Measurements from ENCODE around the gene FBXW11. TPM values are rescaled to one million over a fixed set of nuclear protein-coding genes. Genes with fewer than 3 reads are reported as not detected.

The FBXW11 gene
- 40.0 TPM for total RNA-seq

DNA sequence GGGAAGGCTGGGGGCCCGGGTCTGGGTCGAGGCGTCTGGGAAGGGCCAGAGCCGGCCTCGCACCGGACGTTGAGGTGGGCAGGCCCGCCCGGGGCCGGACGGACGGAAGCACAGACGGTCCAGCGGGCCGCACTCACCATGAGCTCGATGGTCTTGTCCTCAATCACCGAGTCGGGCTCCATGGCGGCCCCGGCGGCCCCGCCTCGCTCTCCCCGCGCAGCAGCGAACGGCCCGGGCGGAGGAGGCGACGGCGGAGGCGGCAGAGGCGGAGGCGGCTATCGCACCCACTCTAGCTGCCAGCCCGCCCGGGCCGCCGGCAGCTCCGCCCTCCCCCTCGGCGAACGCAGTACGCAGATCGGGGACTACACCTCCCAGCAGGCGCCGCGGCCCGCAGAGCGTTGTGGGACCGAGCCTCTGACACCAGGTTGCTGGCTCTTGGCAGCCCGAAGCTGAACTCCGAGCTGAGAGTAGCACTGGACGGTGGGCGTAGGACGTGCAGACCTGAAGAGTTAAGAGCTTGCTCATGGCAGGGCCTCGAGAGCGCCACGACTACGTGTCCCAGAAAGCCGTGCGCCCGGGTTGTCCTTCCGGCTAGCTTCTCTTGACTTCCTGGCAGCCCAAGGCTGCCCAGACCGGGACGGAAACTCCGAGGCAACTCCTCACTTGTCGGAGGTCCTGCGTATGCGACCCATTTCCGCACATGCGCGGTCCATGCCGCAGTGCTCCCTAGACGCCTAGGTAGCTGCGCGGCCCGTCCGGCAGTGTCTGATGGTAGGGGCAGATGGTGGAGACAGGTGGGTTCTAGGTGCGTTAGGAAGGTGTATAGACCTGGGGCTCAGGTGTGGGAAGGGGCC lies at the start of gene FBXW11:
FBXW11 (minus strand) TSS at position 318 of the 854 bp plus-strand sequence; CDS start at position 182, 136 bp downstream.
- Histone ChIP-seq H3K4me1 (ENCODE audit: insufficient read depth, low read length) (peaks cover 43% of the 10 kb centered on the region), H3K4me3 (ENCODE audit: low read length) (peak within 1 kb of the TSS; percentile 82), H3K27me3 (ENCODE audit: insufficient read depth, low read length) (no peaks in the 10 kb centered on the region), H3K9me3 (ENCODE audit: low read depth, low read length) (no peaks in the 10 kb centered on the region)

DNA sequence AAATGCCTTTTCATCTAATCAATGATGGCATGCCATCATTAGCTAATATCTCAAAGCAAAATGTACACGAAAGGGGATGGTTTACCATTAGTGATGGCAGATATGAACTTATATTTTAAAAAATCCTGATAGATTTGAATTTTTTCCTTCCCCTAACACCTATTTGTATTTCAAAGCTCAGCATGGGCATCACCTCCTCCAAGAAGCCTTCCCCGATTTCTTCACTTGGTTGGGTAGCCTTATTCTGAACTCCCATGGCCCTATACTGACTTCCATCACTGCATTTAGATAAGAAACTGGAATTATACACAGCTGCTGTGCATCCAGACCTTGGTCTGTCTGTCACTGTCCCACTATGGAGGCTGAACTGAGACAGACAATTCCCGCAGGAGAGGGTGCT lies 49.6 kb upstream of the FBXW11 start:
- Histone ChIP-seq H3K4me1 (ENCODE audit: insufficient read depth, low read length) (no peaks in the 10 kb centered on the region), H3K9me3 (ENCODE audit: low read depth, low read length) (no peaks in the 10 kb centered on the region), H3K27me3 (ENCODE audit: insufficient read depth, low read length) (no peaks in the 10 kb centered on the region), H3K4me3 (ENCODE audit: low read length) (no peak overlapping the region)

DNA sequence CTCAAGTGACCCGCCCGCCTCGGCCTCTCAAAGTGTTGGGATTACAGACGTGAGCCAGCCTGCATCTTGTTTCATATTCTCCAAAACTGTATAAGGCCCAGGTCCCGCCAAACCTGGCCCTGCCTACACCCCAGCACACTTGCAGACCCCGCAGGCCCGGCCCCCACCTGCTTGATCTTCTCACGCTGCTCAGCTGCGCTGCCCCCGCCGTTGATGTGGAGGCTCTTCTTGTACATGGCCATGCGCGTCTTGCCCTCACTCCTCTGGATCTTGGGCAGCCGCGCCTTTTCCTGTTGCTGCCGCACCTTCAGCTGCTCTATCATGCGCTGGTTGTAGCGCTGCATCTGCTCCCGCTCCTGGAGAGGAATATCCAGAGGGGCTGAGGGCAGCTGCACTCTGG lies 49.0 kb upstream of the FBXW11 start:
- no peaks in the 10 kb centered on the region for H3K4me1 ChIP-seq (ENCODE audit: insufficient read depth, low read length)
- H3K9me3 ChIP-seq (ENCODE audit: low read depth, low read length): no peaks in the 10 kb centered on the region
- H3K4me3 ChIP-seq (ENCODE audit: low read length): no peak overlapping the region
- no peaks in the 10 kb centered on the region for H3K27me3 ChIP-seq (ENCODE audit: insufficient read depth, low read length)

DNA sequence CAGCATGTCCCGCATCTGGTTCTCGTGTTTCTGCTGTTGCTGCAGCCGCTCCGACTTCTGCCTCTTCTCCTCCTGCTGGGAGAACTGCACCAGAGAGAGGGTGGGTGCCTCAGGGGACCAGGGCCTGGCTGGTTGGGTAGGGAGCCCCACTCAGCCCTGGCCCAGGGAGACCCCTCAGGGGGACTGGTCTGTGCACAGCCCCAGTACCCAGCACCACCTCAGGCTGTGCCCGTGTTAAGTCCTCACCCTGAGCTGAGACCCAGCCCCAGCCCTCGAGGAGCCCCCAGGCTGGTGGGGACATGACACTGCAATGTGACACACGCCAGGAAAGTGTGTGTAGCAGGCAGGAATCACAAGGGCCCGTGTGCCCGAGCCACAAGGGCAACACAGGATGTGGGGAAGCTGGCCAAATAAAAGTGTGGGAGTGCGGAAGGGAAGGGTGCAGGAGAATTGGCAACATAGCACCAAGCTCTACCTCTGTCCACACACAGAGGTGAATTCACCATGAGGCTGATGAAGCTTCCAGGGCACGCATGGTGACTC lies 48.2 kb upstream of the FBXW11 start:
- Histone ChIP-seq H3K4me1 (ENCODE audit: insufficient read depth, low read length) (no peaks in the 10 kb centered on the region), H3K4me3 (ENCODE audit: low read length) (no peak overlapping the region), H3K27me3 (ENCODE audit: insufficient read depth, low read length) (no peaks in the 10 kb centered on the region), H3K9me3 (ENCODE audit: low read depth, low read length) (no peaks in the 10 kb centered on the region)

DNA sequence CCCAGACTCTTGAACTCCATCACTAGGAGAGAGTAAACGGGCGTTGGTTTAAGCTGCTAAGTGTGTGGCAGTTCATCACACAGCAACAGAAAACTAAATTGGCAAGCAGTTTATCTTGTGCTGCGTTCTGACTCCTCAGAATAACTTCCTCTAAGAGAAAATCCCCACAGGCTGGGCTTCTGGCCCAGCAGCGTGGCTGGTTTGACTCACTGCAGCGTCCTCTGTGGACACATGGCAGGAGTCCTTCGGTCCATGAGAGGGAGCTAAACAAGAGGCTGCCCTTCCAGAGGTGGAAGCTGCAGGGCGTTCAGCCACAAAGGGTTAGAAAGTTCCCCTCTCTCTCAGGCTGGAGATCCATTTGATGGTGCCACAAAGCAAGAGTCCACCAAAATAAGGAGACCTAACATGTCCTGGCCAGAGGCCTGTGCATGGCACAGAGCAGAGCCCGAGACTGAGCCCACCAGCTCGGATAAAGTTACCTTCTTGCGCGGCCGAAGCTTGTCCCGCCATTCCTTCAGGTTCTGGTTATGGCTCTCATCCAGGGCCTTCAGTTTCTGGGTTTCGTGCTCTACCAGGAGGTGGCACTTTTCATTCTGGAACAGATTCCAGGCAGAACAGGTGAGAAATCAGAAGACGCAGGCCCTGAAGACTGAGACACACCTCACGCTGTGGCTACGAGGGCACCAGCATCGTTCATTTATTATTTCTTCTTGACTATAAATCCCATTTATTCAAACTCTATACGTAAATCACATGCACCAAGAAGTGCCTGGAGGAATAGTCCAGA lies 46.2 kb upstream of the FBXW11 start:
- H3K4me1 ChIP-seq (ENCODE audit: insufficient read depth, low read length): no peaks in the 10 kb centered on the region
- H3K9me3 ChIP-seq (ENCODE audit: low read depth, low read length): no peaks in the 10 kb centered on the region
- no peaks in the 10 kb centered on the region for H3K27me3 ChIP-seq (ENCODE audit: insufficient read depth, low read length)
- no peak overlapping the region for H3K4me3 ChIP-seq (ENCODE audit: low read length)

DNA sequence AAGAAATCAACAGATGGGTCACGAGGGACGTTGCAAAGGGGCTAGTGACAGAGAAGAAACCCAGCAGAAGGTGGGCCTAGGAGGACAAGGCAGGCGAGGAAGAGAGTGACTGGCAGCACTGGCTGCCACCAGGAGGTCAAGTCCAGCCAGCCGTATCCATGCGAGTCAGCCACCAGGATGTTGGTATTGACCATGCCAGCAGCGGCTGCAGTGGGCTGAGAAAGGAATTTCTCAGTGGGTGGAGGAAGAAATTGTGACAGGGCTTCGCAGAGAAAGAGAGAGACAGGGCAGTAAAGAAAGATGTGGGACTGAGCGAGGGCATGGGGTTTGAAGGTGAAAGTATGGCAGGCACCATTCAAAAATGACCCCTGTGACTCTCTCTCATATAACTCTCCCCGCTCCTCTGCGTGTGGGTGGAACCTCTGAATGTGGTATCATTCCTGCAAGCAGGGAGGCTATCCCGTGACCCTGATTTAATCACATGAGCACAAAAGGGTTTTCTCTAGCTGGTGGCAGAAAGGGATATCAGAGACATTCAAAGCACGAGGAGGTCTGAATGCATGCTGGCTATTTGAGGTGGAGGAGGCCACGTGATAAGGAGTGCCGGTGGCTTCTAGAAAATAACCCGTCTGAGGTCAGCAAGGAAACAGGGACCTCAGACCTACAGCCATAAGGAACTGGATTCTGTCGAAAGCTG lies 45.4 kb upstream of the FBXW11 start:
- H3K27me3 ChIP-seq (ENCODE audit: insufficient read depth, low read length): no peaks in the 10 kb centered on the region
- no peaks in the 10 kb centered on the region for H3K9me3 ChIP-seq (ENCODE audit: low read depth, low read length)
- no peaks in the 10 kb centered on the region for H3K4me1 ChIP-seq (ENCODE audit: insufficient read depth, low read length)
- no peak overlapping the region for H3K4me3 ChIP-seq (ENCODE audit: low read length)

DNA sequence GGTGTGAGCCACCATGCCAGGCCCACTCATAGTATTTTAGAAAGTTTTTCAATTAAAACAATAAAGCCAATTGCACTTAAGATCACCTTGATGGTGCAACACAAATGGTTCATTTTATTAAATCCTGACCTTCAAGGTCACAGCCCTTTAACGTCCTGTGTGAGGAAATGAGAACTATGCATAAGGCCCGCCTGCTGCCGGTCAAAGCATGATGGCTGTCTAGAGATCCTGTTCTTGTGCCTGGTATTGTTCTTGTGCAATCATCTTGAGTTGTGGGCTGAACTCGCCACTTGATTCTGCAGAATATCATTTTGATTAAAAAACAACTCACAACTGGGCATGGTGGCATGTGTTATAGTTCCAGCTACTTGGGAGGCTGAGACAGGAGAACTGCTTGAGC lies 43.6 kb upstream of the FBXW11 start:
- Histone ChIP-seq H3K4me3 (ENCODE audit: low read length) (no peak overlapping the region), H3K9me3 (ENCODE audit: low read depth, low read length) (no peaks in the 10 kb centered on the region), H3K4me1 (ENCODE audit: insufficient read depth, low read length) (no peaks in the 10 kb centered on the region), H3K27me3 (ENCODE audit: insufficient read depth, low read length) (no peaks in the 10 kb centered on the region)

DNA sequence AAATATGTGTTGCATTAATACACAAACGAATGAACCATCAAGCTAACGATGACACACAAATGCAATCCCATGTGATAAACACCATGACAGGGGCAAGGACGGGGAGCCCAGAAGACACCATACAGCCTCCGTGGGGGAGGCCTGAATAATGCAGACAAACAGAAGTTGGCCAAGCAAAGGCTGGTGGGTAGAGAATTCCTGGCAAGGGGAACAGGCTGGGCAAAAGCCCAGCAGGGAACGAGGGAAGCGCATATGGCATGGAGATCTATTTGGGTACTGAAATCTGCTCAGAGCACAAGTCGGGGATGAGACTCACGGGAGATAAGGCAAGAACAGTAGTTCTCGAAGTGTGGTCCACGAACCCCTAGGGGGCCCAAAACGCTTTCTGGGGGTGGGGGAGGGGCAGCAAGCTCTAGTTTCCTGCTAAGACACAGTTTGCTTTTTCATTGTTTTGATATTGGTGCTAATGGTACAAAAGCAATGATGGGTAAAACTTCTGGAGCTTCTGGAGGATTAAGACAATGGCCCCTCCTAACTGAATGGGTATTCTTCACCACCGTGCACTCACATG lies 42.9 kb upstream of the FBXW11 start:
- no peak overlapping the region for H3K4me3 ChIP-seq (ENCODE audit: low read length)
- H3K27me3 ChIP-seq (ENCODE audit: insufficient read depth, low read length): no peaks in the 10 kb centered on the region
- no peaks in the 10 kb centered on the region for H3K9me3 ChIP-seq (ENCODE audit: low read depth, low read length)
- no peaks in the 10 kb centered on the region for H3K4me1 ChIP-seq (ENCODE audit: insufficient read depth, low read length)

DNA sequence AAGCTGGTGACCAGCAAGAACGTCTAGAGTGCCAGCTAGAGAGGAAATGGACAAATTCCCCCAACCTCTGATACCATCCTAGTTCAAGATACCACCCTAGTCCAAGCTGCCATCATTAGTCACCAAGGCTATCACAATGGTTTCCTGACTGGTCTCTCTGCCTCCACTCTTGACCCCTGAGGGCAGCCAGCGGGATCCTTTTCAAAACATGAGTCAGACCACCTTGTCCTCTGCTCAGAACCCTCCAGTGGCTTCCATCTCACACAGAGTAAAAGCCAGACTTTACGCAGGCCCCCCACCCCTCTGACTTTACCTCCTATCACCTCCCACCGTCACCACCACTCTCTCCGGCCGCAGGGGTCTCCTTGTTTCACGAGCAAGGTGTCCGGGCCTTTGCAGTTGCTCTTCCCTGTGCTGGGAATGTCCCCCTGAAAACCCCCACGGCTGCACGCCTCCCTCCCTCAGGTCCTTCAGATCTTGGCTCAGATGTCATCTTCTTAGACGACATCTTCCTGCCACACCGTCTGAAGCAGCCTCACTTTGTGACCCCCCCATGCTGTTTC lies 42.2 kb upstream of the FBXW11 start:
- no peak overlapping the region for H3K4me3 ChIP-seq (ENCODE audit: low read length)
- no peaks in the 10 kb centered on the region for H3K4me1 ChIP-seq (ENCODE audit: insufficient read depth, low read length)
- no peaks in the 10 kb centered on the region for H3K9me3 ChIP-seq (ENCODE audit: low read depth, low read length)
- no peaks in the 10 kb centered on the region for H3K27me3 ChIP-seq (ENCODE audit: insufficient read depth, low read length)

DNA sequence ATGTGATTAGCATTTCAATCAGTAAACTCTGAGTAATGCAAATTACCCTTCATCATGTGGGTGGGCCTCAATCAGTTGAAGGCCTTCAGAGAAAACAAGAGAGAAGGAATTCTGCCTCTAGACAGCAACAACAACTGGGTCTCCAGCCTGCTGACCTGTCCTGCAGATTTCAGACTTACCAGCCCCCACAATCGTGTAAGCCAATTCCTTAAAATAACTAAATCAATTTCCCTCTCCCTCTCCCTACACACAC lies 41.7 kb upstream of the FBXW11 start:
- Histone ChIP-seq H3K27me3 (ENCODE audit: insufficient read depth, low read length) (no peaks in the 10 kb centered on the region), H3K9me3 (ENCODE audit: low read depth, low read length) (no peaks in the 10 kb centered on the region), H3K4me3 (ENCODE audit: low read length) (no peak overlapping the region), H3K4me1 (ENCODE audit: insufficient read depth, low read length) (no peaks in the 10 kb centered on the region)

DNA sequence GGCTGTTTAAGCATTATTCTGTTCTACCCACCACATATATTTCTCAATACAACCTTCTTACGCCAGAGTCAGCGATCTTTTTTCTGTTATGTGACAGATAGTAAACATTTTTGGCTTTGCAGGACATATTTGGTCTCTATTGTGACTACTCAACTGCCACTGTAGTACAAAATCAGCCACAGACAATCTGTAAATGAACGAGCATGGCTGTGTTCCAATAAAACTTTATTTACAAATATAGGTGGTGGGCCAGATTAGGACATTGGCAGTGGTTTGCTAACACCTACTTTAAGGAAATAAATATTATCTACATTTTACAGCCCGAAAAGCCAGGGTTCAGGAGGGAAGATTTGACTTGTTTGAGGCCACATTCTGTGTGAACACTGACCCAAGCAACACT lies 40.2 kb upstream of the FBXW11 start:
- Histone ChIP-seq H3K4me1 (ENCODE audit: insufficient read depth, low read length) (no peaks in the 10 kb centered on the region), H3K4me3 (ENCODE audit: low read length) (no peak overlapping the region), H3K9me3 (ENCODE audit: low read depth, low read length) (no peaks in the 10 kb centered on the region), H3K27me3 (ENCODE audit: insufficient read depth, low read length) (no peaks in the 10 kb centered on the region)

DNA sequence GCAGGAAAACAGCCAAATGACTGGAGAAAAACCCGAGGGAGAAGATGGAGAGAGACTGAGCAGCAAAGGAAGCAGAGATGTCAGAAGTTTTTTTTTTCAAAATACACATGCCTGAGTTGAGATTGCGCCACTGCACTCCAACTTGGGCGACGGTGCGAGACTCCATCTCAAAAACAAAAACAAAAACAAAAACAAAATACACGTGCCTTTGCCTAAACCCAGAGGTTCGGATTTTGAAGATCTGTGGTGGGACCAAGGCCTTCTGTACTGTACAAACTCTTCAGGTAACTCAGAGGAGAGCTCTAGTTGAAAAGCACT lies 38.8 kb upstream of the FBXW11 start:
- Histone ChIP-seq H3K9me3 (ENCODE audit: low read depth, low read length) (no peaks in the 10 kb centered on the region), H3K4me3 (ENCODE audit: low read length) (no peak overlapping the region), H3K27me3 (ENCODE audit: insufficient read depth, low read length) (no peaks in the 10 kb centered on the region), H3K4me1 (ENCODE audit: insufficient read depth, low read length) (no peaks in the 10 kb centered on the region)

DNA sequence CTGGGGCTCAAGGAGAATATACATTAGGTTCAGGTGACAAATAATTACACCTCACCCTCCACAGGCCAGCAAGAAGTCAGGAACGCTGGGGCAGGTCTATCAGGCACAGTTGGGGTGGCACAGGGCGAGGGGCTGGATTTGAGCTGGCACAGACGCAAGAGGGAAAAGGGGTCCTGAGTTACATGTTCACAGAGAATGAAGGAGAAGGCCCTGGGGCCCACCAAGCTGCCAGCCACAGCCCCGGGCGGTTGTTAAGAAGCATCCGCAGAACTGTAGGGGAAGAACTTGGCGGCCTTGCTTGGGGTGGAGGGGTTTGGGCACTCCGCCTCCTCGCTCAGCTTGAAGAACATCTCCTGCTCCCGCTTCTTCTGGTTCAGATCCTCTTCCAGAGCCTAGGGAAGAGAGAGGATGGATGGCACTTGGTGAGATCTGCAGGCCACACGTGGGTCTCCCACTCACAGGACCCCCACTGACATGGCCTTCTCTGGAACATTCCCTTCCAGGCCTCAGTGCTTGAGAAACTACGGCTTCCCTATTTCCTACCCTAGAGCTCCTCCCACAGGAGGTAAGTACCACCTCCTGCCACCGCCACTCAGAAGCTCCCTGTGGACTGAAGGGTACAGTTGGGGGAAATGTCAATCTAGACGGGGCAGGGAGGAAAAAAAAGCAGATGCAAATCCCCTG lies 38.3 kb upstream of the FBXW11 start:
- no peak overlapping the region for H3K4me3 ChIP-seq (ENCODE audit: low read length)
- no peaks in the 10 kb centered on the region for H3K9me3 ChIP-seq (ENCODE audit: low read depth, low read length)
- no peaks in the 10 kb centered on the region for H3K4me1 ChIP-seq (ENCODE audit: insufficient read depth, low read length)
- no peaks in the 10 kb centered on the region for H3K27me3 ChIP-seq (ENCODE audit: insufficient read depth, low read length)

DNA sequence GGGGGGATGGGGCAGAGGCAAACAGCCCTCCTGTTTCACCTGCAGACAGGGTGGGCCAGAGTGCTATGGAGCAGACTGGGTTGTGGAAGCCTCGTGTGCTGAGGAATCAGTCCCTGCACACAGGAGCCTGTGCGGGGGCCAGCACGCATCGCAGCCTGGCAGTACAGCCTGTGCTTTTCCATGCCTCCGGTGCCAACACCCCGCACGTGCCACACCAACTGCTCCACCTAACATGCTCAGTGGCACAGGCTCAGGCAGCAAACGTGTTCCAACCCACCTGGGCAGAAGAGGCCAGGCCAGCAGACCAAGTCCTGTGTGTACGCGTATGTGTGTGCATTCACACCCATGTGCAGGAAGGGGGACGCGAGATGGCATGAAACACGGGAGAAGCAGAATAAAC lies 37.4 kb upstream of the FBXW11 start:
- no peak overlapping the region for H3K4me3 ChIP-seq (ENCODE audit: low read length)
- H3K9me3 ChIP-seq (ENCODE audit: low read depth, low read length): no peaks in the 10 kb centered on the region
- H3K4me1 ChIP-seq (ENCODE audit: insufficient read depth, low read length): no peaks in the 10 kb centered on the region
- H3K27me3 ChIP-seq (ENCODE audit: insufficient read depth, low read length): no peaks in the 10 kb centered on the region

Measured in mononuclear cell (primary cell).